OCI-LY7 (cell line): Measurements from ENCODE around the gene ESRRG. TPM values are rescaled to one million over a fixed set of nuclear protein-coding genes. Genes with fewer than 3 reads are reported as not detected.

ENCODE experiments used
- BruUV-seq: library from RNA; stranded (reverse); fragments of 400-500 nt; replicated peaks from 2 replicates; lab custom pipeline; 2021; lab: Mats Ljungman, UMichigan
- CTCF ChIA-PET: fragments of 300-600 bp; sonication (Branson Sonifier 250); formaldehyde crosslinking; loops from one replicate; lab custom pipeline; 2022; ENCODE audit warnings: antibody characterized with exemption; ENCODE audit not compliant: unreplicated experiment; lab: Charles Lee
- POLR2A ChIA-PET: fragments of 300-600 bp; sonication (Branson Sonifier 250); formaldehyde crosslinking; loops from one replicate; lab custom pipeline; 2022; ENCODE audit warnings: antibody characterized with exemption; lab: Charles Lee
- DNase-seq: peaks from one replicate; pipeline ENCODE4 v3.0.0-alpha.2; 2015; ENCODE audit warnings: low spot score
- H2AFZ ChIP-seq: fragments of 200-600 bp; sonication (generic), shearing (Covaris generic); 2 replicates; pipeline ENCODE4 v1.6.1; 2014; ENCODE audit warnings: mild to moderate bottlenecking, antibody characterized with exemption, low read length, moderate library complexity
- H3K27ac ChIP-seq: fragments of 200-600 bp; sonication (generic); 2 replicates; pipeline ENCODE4 v1.5.1; 2014; ENCODE audit warnings: mixed run types, low read depth, mild to moderate bottlenecking, moderate library complexity, low read length, inconsistent platforms; ENCODE audit not compliant: poor library complexity, severe bottlenecking
- H3K36me3 ChIP-seq: fragments of 200-600 bp; sonication (generic); 2 replicates; pipeline ENCODE4 v1.6.1; 2014; ENCODE audit warnings: mild to moderate bottlenecking, antibody characterized with exemption, low read length, moderate library complexity, mixed read lengths; ENCODE audit not compliant: insufficient read depth
- H3K4me1 ChIP-seq: fragments of 200-600 bp; sonication (generic); 2 replicates; pipeline ENCODE4 v1.5.1; 2014; ENCODE audit warnings: mild to moderate bottlenecking, low read length; ENCODE audit not compliant: insufficient read depth, poor library complexity, severe bottlenecking
- H3K4me2 ChIP-seq: fragments of 200-600 bp; sonication (generic); 2 replicates; pipeline ENCODE4 v1.6.1; 2014; ENCODE audit warnings: mild to moderate bottlenecking, low read length
- H3K4me3 ChIP-seq: fragments of 200-600 bp; sonication (generic); 2 replicates; pipeline ENCODE4 v1.5.1; 2014; ENCODE audit warnings: mild to moderate bottlenecking, low read depth, low read length; ENCODE audit not compliant: poor library complexity, severe bottlenecking
- H3K79me2 ChIP-seq: fragments of 200-600 bp; sonication (generic); 2 replicates; pipeline ENCODE4 v1.6.1; 2016; ENCODE audit warnings: low read depth, mild to moderate bottlenecking, low read length, moderate library complexity, mixed read lengths; ENCODE audit not compliant: insufficient read depth
- H3K9me2 ChIP-seq: fragments of 200-600 bp; sonication (generic); 2 replicates; pipeline ENCODE4 v1.6.1; 2016; ENCODE audit warnings: mild to moderate bottlenecking, low read length, mixed read lengths; ENCODE audit not compliant: insufficient read depth
- H3K9me3 ChIP-seq: fragments of 200-600 bp; sonication (generic); 2 replicates; pipeline ENCODE4 v1.6.1; 2014; ENCODE audit warnings: mild to moderate bottlenecking, mixed run types, low read length, mixed read lengths
- H4K20me1 ChIP-seq: fragments of 200-600 bp; sonication (generic); 2 replicates; pipeline ENCODE4 v1.6.1; 2014; ENCODE audit warnings: mild to moderate bottlenecking, antibody characterized with exemption, low read length, moderate library complexity, mixed read lengths; ENCODE audit not compliant: insufficient read depth
- EZH2phosphoT487 ChIP-seq: fragments of 200-600 bp; sonication (generic); IDR thresholded peaks from 2 replicates; pipeline ENCODE4 v1.6.1; 2018; ENCODE audit warnings: low read depth, borderline replicate concordance, mild to moderate bottlenecking, mixed run types, antibody characterized with exemption, low read length, moderate library complexity, mixed read lengths
- intact Hi-C: fragments of 100-400 bp; cut with micrococcal nuclease; formaldehyde crosslinking; loops from one replicate; pipeline ENCODE4 v1.10.0; 2022; ENCODE audit not compliant: unreplicated experiment
- total RNA-seq, 2 experiments: library from RNA; depleted of rRNA in 1 of 2; stranded (reverse); fragments of >200 nt in 1 of 2; shearing (Covaris generic) in 1 of 2; gene quantifications; 2 replicates each; pipeline ENCODE4 v1.2.3, GENCODE V29; 2014 to 2022
- TF ChIP-seq, protein P1 (sequence below): fragments of 200-600 bp; sonication (generic); conservative IDR thresholded peaks from 2 replicates; pipeline ENCODE4 v1.5.1; 2014; ENCODE audit warnings: mild to moderate bottlenecking, antibody characterized with exemption, low read length, moderate library complexity, mixed read lengths

ESRRG gene
- total RNA-seq, 2 experiments from 2014 or later, result not detected

DNA sequence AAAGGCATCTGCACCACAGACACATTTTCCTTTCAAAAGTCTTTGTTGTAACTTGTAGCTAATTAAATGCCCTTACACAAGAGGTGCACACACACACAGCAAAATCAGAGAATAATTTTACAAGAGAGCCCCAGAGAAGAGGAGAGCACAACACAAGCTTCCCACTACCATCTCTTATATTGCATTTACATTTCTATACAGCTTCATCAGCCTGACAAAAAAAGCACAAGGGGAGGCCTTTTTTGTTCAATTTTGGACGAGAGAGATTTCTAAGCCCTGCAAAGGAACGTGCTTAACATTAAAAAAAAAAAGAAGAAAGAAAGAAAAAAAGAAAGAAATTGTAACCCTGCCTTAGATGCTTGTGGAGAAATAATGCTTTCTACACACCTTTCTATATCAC lies 17.1 kb upstream of the ESRRG start:
- DNase-seq, result no peak
- intact Hi-C loops, result loop anchor here (5.0 kb wide), 1 partner anchor 428 kb away; no protein-coding TSS in a partner anchor
- CTCF ChIA-PET, result no interaction called here

GRCh38 chr1:216739793-216740192 lies 16.6 kb upstream of the ESRRG start:
- Histone ChIP-seq H3K4me2 (no peak overlapping the region), H3K4me1 (no peaks in the 10 kb centered on the region), H3K4me3 (no peak overlapping the region), H2AFZ (no peak overlapping the region), H3K79me2 (no peaks in the 10 kb centered on the region), H3K9me2 (no peaks in the 10 kb centered on the region), H3K27ac (no peak overlapping the region), H3K9me3 (no peaks in the 10 kb centered on the region), H4K20me1 (no peaks in the 10 kb centered on the region), H3K36me3 (no peaks in the 10 kb centered on the region)
- POLR2A ChIA-PET, result interaction anchor here (1.2 to 1.7 kb wide), 3 partner anchors 11 to 36 kb away, joined by 3 to 5 read pairs (median 4); no protein-coding TSS in a partner anchor
- BruUV-seq, result no TSS peak
- no peak for DNase-seq
- CTCF ChIA-PET, result no interaction called here
- intact Hi-C loops, result loop anchor here (5.0 kb wide), 1 partner anchor 427 kb away; no protein-coding TSS in a partner anchor
- TF ChIP-seq EZH2phosphoT487, result no peak
- TF ChIP-seq, protein P1, sequence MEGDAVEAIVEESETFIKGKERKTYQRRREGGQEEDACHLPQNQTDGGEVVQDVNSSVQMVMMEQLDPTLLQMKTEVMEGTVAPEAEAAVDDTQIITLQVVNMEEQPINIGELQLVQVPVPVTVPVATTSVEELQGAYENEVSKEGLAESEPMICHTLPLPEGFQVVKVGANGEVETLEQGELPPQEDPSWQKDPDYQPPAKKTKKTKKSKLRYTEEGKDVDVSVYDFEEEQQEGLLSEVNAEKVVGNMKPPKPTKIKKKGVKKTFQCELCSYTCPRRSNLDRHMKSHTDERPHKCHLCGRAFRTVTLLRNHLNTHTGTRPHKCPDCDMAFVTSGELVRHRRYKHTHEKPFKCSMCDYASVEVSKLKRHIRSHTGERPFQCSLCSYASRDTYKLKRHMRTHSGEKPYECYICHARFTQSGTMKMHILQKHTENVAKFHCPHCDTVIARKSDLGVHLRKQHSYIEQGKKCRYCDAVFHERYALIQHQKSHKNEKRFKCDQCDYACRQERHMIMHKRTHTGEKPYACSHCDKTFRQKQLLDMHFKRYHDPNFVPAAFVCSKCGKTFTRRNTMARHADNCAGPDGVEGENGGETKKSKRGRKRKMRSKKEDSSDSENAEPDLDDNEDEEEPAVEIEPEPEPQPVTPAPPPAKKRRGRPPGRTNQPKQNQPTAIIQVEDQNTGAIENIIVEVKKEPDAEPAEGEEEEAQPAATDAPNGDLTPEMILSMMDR, result no peak

More for the DNA sequence above, 17.1 kb upstream of the ESRRG start:
- Histone ChIP-seq H3K4me3 (no peak overlapping the region), H3K9me2 (no peaks in the 10 kb centered on the region), H3K9me3 (no peaks in the 10 kb centered on the region), H3K4me2 (no peak overlapping the region), H3K27ac (no peak overlapping the region), H4K20me1 (no peaks in the 10 kb centered on the region), H2AFZ (no peak overlapping the region), H3K79me2 (no peaks in the 10 kb centered on the region), H3K4me1 (no peaks in the 10 kb centered on the region), H3K36me3 (no peaks in the 10 kb centered on the region)
- TF ChIP-seq, protein P1, result no peak
- TF ChIP-seq EZH2phosphoT487, result no peak
- POLR2A ChIA-PET, result interaction anchor here (1.2 to 1.7 kb wide), 3 partner anchors 11 to 35 kb away, joined by 3 to 5 read pairs (median 4); no protein-coding TSS in a partner anchor
- BruUV-seq, result no TSS peak

DNA sequence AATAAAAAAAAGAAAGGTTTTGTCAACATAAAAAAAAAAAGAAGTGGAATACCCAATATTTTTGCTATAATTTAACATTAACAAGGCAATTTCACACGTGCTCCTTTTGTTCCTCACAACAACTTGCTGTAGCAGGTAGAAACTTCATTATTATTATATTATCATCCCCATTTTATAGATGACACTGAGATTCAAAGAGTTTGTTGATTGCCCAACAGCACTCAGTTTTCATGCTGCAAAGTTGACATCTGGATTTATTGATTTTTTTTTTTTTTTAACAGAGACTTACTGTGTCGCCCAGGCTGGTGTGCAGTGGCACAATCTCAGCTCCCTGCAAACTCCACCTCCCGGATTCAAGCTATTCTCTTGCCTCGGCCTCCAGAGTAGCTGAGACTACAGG lies 8.9 kb upstream of the ESRRG start:
- TF ChIP-seq EZH2phosphoT487, result no peak
- TF ChIP-seq, protein P1, result no peak
- no peaks in the 10 kb centered on the region for H3K79me2 ChIP-seq
- DNase-seq, result no peak
- intact Hi-C loops, result no loop called here
- H3K9me3 ChIP-seq, result no peaks in the 10 kb centered on the region
- CTCF ChIA-PET, result no interaction called here
- no peaks in the 10 kb centered on the region for H3K4me1 ChIP-seq
- no peaks in the 10 kb centered on the region for H3K36me3 ChIP-seq
- POLR2A ChIA-PET, result interaction anchor here (0.7 to 0.9 kb wide), 3 partner anchors 10 to 1708 kb away, joined by 3 to 4 read pairs (median 3); no protein-coding TSS in a partner anchor
- H3K4me3 ChIP-seq, result no peak overlapping the region
- no peaks in the 10 kb centered on the region for H3K9me2 ChIP-seq
- H3K27ac ChIP-seq, result no peak overlapping the region
- H2AFZ ChIP-seq, result no peak overlapping the region
- no peak overlapping the region for H3K4me2 ChIP-seq
- no peaks in the 10 kb centered on the region for H4K20me1 ChIP-seq
- BruUV-seq, result no TSS peak
